DMS53 treated with DMSO at 0.1 percent for 48 hours (cell line): ENCODE data around the gene C4orf50.

Experiments used
- DNase-seq: peaks from one replicate; lab custom pipeline; 2025; ENCODE audit not compliant: unreplicated experiment; lab: John Stamatoyannopoulos, UW

Gene C4orf50

DNA sequence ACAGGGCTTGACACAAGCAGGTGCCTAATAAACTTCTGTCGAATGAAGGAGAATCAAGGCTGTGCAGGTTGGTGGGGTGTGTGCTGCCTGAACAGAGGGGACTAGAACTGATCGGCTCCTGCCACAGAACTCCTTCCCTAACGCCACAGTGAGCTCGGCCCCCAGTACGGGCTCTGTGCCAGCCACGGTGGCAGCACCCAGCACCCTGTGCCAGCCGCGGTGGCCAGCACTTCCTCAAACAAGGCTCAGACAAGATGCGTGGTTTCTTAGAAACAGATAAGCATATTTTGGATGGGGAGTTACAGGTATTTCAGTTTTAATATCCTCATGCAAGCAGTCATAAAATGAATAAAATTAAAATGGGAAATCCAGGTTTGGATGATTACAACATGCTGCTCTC is 26.0 kb upstream of the C4orf50 start:
- no peak for DNase-seq

DNA sequence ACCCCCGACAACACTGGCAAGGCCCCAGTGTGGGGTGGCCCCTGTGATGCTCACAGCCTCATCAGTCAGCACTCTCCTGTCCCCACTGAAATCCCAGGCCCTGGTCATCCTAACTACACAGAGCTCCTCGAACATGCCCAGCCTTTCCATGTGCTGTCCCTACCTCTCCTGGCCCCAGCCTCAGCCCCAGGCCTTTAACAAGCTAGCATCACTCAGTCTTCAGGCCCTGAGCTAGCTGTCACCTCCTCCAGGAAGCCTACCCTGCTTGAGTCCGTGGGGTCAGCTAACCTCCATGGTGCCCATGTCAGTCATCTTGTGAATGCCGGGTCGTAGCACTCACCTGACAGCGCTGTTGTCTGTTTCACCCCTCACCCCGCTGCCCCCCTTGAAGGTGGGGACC is 25.6 kb upstream of the C4orf50 start:
- no peak for DNase-seq

- no peak for DNase-seq
These were observed 25.0 kb upstream of the C4orf50 start for GRCh38 chr4:6043188-6043587.

GRCh38 chr4:6042293-6043063 is 24.2 kb upstream of the C4orf50 start:
- no peak for DNase-seq

GRCh38 chr4:6041800-6042199 is 23.6 kb upstream of the C4orf50 start:
- no peak for DNase-seq

DNA sequence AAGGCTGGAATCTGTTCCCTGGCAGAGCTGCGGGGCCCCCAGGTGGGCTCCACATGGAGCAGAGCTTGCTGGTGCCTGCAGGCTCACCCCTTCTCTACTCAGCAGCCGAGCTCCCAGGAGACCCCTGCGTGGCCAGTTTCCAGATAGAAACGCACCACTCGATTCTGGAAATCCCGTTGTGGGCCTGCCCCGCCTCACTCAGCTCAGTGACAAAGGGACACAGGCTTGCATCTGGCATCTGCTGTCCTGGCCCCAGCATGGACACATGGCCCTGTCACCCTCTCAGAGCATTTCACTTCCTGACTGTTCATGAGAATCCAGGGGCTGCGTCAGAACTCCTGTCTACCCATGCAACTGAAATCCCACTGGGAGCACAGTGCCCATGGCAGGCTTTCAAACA is 20.5 kb upstream of the C4orf50 start:
- no peak for DNase-seq

DNA sequence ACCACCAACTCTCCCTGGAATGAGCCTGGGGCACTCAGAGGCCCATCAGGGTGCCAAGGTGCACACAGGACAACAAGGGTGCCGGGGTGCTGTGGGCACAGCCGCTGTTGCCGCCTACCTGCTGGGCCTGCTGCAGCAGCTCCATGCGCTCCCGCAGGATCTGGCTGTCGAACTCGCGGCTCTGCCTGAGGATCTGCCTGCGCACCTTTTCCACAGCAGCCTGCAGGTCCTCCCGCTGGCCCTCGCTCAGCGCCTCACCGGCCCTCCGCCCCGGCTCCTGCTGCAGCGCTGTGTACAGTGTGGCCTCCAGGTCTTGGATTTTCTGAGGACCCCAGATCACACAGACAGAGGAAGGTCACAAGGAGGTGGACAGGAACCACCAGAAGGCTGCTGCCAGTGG is 17.6 kb upstream of the C4orf50 start:
- no peak for DNase-seq

DNA sequence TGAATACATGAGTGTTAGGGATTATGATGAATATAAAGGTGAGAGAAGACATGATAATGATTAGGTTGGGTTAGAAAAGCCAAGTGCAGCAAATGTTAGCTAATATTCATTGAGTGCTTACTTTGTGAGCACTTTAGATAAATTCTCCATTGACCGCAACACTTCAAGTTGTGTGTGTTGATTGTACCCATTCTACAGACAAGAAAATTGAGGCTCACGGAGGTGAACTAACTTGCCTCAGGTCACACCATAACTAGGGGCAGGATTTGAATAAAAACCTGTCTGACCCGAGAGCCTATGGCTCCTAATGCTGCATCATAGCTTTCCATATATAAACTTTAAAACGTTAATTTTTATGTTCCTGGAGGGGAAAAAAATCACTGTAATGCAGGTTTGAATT is 15.2 kb upstream of the C4orf50 start:
- DNase-seq, result no peak

DNA sequence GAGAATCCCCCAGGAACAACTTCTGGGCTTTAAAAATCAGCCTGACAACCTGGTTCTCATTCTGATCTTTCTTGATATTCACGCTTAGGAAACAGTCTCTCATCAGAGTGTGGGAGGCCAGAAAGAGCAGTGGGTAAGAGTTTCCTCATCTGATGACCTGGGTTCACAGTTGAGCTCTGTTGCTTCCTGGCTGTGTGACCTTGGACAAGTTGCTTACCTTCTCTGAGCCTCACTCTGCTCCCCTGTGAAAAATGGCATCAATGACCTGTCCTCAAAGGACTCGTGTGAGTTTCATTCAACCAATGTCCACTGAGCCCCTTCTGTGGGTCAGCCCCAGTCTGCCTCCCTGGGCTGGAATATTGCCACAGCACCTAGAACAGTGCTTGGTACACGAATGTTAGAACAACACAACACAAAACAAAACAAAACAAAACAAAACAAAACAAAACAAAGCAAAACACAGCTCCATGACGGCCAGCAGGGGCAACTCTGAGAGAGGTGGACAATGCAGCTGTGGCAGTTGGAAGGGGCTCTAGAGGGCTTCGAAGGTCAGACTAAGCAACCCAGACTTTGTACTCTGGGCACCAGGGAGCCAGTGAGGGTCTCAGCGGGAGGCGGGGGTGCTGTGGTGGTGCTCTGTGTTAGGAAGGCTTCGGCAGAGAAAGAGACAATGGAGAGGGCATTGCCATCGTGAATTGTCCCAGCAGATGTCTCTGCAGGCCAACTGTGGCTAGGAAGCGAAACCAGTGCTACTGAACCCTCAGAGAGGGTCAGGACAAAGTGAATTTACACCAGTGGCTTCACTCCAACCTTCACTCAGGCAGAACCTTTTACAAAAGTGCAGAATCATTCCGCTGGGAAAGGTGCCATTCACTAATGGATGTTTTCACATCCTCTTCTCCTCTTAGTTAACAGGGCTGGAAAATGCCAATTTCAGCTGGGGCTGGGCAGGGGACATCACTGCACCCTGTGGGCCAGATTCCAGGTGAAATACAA is 14.3 kb upstream of the C4orf50 start:
- peak; percentile 78 for DNase-seq

- DNase-seq, result no peak
These were observed 13.6 kb upstream of the C4orf50 start for GRCh38 chr4:6031846-6032245.

DNA sequence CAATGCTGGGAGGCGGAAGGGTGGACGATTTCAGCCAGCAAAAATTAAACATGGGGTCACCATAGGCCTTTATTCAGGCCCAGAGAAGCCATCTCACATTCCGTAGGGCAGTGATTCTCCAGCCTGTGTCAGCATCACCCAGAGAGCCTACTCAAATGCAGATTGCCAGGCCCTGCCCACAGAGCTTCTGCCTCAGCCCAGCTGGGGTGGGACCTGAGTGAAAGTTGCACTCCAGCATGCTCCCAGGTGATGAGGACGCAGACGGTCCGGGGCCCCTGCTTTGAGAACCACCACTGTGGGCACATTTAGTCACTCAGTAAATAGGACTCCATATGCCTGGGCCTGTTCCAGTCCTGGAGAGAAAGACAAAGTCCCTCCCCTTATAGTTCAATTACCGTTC is 12.4 kb upstream of the C4orf50 start:
- no peak for DNase-seq

DNA sequence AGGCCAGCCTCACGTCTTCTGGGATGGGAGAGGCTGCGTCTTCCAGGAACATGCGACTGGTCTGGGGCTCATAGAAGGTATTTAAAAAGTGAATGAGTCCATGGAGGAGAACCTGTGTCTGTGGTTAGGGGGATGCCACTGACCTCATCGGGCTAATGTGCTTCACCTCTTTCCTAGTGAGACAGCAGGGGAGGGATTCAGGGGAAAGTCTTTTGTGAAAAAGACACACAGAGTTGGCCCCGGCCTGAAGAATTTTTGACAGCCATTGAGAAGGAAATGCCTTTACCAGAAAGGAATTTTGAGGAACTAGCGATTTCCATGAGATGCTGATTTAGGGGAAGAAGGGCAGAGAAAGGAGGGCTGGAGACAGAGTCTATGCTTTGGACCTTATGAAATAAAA is 11.0 kb upstream of the C4orf50 start:
- DNase-seq, result no peak

GRCh38 chr4:6028168-6028567 is 9.9 kb upstream of the C4orf50 start:
- DNase-seq, result no peak

GRCh38 chr4:6027392-6027791 is 9.2 kb upstream of the C4orf50 start:
- DNase-seq, result no peak

- no peak for DNase-seq
These were observed 6.2 kb upstream of the C4orf50 start for GRCh38 chr4:6024313-6024960.

DNA sequence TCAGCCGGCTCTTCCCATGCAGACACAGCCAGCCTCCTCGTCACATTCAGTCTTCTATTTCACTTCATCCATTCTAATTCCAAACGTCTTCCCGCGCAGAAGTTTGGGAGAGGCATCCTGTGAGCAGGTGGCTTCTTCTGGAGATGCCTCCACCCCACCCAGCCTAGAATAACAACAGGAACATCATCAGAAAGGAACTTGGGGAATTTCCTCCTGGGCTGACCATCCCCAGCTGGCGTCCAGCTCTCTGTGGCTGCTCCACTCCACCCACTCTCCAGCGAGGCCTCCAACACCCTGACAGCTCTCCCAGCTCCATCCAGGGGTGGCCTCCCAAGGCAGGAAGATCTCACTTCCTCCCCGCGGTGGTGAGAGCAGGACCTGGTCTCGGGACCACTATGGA is 5.5 kb upstream of the C4orf50 start:
- no peak for DNase-seq

DNA sequence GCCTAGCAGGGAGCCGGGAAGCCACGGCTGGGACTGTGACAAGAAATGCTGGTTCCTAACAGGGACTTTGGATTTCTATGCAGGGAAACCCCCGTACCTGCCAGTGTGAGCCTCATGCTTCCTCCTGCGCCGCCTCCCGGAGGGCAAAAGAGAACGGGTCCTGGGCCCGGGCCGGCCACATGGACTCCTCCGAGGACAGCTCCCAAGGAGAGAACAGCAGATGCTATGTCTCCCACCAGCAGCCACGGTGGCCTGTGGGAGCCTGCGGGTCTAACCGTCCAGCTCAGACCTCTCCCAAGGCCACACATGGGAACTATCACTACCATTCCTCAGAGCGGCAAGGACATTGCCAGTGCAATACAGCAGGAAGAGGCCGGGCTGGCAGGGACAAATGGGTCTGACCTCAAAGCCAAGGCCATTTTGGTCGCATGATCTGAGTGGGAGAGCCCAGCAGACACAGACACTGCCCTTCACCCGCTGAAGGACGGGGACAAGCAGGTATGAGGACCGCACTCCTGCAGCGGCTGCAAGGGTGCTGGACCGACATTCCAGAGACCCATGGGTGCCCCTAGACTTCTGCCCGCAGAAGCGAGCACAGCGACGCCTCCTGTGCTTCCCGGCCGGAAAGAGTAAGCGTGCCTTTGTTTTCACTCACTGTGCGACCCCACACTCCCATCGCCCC is 4.5 kb upstream of the C4orf50 start:
- no peak for DNase-seq

DNA sequence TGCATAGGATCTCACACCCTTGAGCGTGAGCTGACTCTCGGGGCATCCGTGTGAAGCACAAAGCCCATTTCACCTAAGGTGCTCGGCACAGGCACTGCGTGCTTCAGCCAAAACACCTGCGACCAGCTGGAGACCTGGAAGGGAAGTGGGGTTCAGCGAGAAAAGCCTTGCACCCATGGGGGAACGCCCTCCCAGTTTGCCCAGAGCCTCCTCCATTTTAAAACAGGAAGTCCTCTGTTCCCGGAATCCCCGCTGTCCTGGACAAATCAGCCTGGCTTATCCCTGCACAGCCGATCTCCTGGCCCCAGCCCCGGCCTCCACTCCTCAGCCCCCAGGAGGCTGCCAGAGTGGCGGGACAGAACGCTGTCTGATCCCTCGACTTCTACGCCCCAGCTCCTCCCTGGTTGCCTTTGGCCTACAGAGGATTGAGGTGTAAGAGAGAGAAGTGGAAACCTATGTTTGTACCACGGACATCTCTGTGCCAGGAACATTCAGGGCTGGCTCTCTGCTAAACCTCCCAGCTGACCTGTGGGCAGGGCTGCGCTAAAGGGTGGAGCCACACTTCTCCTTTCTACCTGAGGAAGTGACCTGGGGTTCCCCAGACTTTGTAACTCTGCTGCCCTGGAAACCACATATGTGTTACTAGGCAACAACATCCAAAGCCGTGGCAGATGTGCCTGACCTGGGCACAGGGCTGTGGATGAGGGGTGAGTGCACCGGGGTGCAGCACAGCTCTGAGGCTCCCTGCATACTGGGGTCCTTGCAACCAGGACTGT is 3.8 kb upstream of the C4orf50 start:
- DNase-seq, result no peak

- DNase-seq, result no peak
These were observed 2.4 kb upstream of the C4orf50 start for GRCh38 chr4:6020613-6021012.
